ENCODE results near the gene MKNK1.
A peak's percentile ranks its signal among the peaks of the same experiment; 100 is the strongest.
"Not testable (repeated sequence)": the region's sequence is repeated elsewhere in the genome, so short reads cannot be mapped to it uniquely, and the experiment has no call there.

The MKNK1 gene

DNA sequence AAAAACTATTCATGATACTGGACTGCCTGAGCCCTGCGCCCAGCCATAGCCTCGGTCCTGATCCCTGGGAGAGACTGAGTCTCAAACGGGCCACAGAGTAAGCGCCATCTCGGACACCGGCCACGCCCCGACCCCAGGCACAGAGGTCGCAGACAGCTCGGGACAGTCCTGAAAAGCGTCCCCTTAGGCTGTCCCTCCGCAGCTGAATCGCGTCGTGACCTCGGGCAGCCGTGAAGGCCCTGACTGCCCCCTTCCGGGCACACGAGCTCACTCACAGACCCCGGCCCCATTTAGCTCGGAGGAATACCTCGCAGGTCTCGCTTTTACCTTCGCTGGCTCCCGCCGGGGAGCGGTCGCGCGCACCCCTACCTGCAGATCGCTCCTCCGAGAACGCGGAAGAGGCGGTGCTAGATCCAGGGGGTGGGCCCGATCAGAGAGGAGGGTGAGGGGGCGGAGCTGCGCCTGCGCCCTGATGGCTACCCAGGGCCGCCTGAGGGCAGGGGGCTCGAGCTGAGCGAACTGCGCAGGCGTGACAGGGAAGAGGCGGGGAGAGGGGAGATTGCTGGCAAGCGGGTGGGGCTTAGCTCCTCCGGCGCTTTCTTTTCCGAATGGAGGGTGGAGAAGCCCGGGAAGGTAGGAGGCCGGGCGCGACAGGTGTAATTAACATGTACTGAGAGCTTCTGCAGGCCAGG is at the start of gene MKNK1:
MKNK1 (minus strand) TSS at position 411 of the 692 bp plus-strand sequence. CDS start 20,941 bp downstream, outside the sequence.
- Histone ChIP-seq H3K27me3 (ENCODE audit: control insufficient read depth, insufficient read depth, low read length) (no peaks in the 10 kb centered on the region), H3K27ac (ENCODE audit: low read depth, low read length) (peak within 1 kb of the TSS; percentile 79), H3K9ac (ENCODE audit: low read length) (peak within 1 kb of the TSS; percentile 99), H3K36me3 (ENCODE audit: control insufficient read depth, insufficient read depth, low read length) (peaks cover 12% of the 10 kb centered on the region), H3K4me3 (ENCODE audit: low read length) (peak within 1 kb of the TSS; percentile 97), H3K4me1 (ENCODE audit: control insufficient read depth, insufficient read depth, low read length) (peaks cover 18% of the 10 kb centered on the region)

DNA sequence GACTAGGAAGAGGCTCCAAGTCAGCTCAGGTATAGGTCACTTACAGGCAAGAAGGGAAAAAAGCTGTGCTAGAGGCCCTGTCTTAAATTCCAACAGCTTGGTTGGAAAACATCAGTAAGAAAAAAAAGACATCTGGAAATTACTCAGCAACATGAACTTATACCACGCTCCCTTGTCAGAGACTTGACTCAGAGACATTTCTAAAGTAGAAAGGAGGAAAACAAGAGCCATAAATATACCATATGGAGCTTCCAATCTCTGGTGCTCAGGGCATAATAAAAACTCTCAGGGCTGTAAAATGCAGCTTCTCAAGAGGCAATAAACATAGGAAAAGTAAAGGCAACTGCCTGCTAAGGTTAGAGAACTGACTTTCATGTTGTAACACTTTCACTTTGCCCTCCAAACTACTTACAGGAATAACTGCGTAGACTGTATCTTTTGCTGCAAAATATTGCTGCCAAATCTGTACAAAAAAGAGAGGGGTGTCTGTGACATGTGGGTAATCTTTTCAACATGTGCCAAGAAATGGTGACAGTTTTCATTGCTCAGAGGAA is 49.4 kb upstream of the MKNK1 start:
- H3K4me3 ChIP-seq (ENCODE audit: low read length) = peak overlapping the region; percentile 50
- H3K36me3 ChIP-seq (ENCODE audit: control insufficient read depth, insufficient read depth, low read length) = peaks cover 6% of the 10 kb centered on the region
- H3K4me1 ChIP-seq (ENCODE audit: control insufficient read depth, insufficient read depth, low read length) = peaks cover 10% of the 10 kb centered on the region
- no peaks in the 10 kb centered on the region for H3K27me3 ChIP-seq (ENCODE audit: control insufficient read depth, insufficient read depth, low read length)
- no peak overlapping the region for H3K9ac ChIP-seq (ENCODE audit: low read length)
- peak overlapping the region; percentile 84 for H3K27ac ChIP-seq (ENCODE audit: low read depth, low read length)

DNA sequence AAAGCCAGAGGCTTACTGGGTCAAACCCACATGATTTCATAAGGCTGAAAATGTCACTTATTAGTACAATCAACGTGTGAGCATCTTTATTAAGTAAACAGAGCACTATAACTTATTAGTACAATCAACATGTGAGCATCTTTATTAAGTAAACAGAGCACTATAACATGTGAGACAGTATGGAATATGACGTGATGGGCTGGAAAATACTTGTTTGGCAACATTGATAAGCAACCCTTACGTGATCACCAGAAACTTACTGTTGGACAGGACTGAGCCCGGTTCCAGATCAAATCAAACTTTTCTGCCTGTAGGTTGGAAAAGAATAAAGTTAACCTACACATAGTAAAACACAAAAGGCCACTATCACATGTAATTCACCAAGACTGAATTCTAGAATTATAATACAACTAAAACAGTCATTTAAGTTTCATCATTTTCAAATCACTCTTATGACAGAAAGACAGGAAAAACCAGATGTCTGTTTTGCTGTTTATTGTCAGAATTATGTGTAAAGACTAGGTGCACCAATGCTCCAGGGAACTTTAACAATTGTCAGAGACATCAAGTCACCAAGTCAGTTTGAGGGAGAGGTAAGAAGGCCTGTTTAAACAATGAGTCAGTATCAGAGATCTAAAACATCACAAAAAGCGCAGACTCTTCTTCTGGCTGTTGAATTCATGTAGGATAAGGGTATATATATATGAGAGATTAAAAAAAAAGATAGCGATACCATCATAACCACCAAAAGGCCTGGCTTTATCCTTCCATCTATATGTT is 48.4 kb upstream of the MKNK1 start:
- Histone ChIP-seq H3K27me3 (ENCODE audit: control insufficient read depth, insufficient read depth, low read length) (no peaks in the 10 kb centered on the region), H3K27ac (ENCODE audit: low read depth, low read length) (peak overlapping the region; percentile 84), H3K4me1 (ENCODE audit: control insufficient read depth, insufficient read depth, low read length) (peaks cover 10% of the 10 kb centered on the region), H3K36me3 (ENCODE audit: control insufficient read depth, insufficient read depth, low read length) (peaks cover 6% of the 10 kb centered on the region), H3K4me3 (ENCODE audit: low read length) (no peak overlapping the region), H3K9ac (ENCODE audit: low read length) (no peak overlapping the region)

DNA sequence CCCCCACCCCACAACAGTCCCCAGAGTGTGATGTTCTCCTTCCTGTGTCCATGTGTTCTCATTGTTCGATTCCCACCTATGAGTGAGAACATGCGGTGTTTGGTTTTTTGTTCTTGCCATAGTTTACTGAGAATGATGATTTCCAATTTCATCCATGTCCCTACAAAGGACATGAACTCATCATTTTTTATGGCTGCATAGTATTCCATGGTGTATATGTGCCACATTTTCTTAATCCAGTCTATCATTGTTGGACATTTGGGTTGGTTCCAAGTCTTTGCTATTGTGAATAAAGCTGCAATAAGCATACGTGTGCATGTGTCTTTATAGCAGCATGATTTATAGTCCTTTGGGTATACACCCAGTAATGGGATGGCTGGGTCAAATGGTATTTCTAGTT is 47.1 kb upstream of the MKNK1 start:
- not testable (repeated sequence) for H3K27me3 ChIP-seq (ENCODE audit: control insufficient read depth, insufficient read depth, low read length); H3K36me3 ChIP-seq (ENCODE audit: control insufficient read depth, insufficient read depth, low read length)

DNA sequence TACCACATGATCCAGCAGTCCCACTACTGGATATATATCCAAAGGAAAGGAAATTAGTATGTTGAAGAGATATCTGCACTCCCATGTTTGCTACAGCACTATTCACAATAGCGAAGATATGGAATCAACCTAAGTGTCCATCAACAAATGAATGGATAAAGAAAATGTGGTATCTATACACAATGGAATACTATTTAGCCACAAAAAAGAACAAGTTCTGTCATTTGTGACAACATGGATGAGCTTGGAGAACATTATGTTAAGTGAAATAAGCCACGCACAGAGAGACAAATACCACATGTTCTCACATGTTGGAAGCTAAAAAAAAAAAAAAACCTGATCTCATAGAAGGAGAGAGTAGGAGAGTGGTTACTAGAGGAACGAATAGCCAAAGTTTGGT is 46.4 kb upstream of the MKNK1 start:
- H3K27me3 ChIP-seq (ENCODE audit: control insufficient read depth, insufficient read depth, low read length) = no peaks in the 10 kb centered on the region
- H3K27ac ChIP-seq (ENCODE audit: low read depth, low read length) = no peak overlapping the region
- H3K36me3 ChIP-seq (ENCODE audit: control insufficient read depth, insufficient read depth, low read length) = peaks cover 4% of the 10 kb centered on the region
- no peak overlapping the region for H3K4me3 ChIP-seq (ENCODE audit: low read length)
- no peak overlapping the region for H3K9ac ChIP-seq (ENCODE audit: low read length)
- H3K4me1 ChIP-seq (ENCODE audit: control insufficient read depth, insufficient read depth, low read length) = peaks cover 10% of the 10 kb centered on the region

More for the DNA sequence above, 47.1 kb upstream of the MKNK1 start:
- not testable (repeated sequence) for H3K9ac ChIP-seq (ENCODE audit: low read length); H3K4me1 ChIP-seq (ENCODE audit: control insufficient read depth, insufficient read depth, low read length); H3K4me3 ChIP-seq (ENCODE audit: low read length); H3K27ac ChIP-seq (ENCODE audit: low read depth, low read length)

DNA sequence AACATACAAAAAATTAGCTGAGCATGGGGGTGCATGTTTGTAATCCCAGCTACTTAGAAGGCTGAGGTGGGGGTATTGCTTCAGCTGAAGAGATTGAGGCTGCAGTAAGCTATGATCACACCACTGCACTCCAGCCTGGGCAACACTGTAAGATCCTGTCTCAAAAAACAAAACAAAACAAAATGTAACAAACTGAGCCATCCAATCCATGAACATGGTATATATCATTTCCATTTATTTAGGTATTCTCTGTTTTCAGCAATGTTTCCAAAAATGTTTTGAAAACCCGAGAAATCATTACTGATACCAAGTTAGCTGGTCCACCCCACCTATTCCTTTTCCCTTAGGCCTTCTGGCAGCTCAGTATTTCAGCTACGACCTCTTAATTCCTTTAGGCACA is 45.7 kb upstream of the MKNK1 start:
- H3K27me3 ChIP-seq (ENCODE audit: control insufficient read depth, insufficient read depth, low read length) = no peaks in the 10 kb centered on the region
- H3K4me1 ChIP-seq (ENCODE audit: control insufficient read depth, insufficient read depth, low read length) = peaks cover 12% of the 10 kb centered on the region
- no peak overlapping the region for H3K27ac ChIP-seq (ENCODE audit: low read depth, low read length)
- no peak overlapping the region for H3K4me3 ChIP-seq (ENCODE audit: low read length)
- H3K36me3 ChIP-seq (ENCODE audit: control insufficient read depth, insufficient read depth, low read length) = peaks cover 4% of the 10 kb centered on the region
- no peak overlapping the region for H3K9ac ChIP-seq (ENCODE audit: low read length)

DNA sequence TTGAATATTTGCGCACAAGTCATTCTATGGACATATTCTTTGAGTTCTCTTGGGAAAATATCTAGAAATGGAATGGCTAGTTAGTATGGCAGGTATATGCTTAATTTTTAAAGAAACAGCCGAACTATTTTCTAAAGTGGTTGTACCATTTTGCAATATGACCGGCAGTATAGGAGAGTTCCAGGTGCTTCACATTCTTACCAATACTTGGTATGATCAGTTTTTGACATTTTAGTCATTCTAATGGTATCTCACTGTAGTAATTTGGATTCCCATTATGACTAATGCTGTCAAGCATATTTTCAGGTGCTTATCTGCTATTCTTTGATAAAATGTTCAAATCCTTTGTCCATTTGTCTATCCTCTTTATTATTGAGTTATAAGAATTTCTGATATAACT is 43.5 kb upstream of the MKNK1 start:
- Histone ChIP-seq H3K36me3 (ENCODE audit: control insufficient read depth, insufficient read depth, low read length) (peaks cover 4% of the 10 kb centered on the region), H3K27me3 (ENCODE audit: control insufficient read depth, insufficient read depth, low read length) (no peaks in the 10 kb centered on the region)

DNA sequence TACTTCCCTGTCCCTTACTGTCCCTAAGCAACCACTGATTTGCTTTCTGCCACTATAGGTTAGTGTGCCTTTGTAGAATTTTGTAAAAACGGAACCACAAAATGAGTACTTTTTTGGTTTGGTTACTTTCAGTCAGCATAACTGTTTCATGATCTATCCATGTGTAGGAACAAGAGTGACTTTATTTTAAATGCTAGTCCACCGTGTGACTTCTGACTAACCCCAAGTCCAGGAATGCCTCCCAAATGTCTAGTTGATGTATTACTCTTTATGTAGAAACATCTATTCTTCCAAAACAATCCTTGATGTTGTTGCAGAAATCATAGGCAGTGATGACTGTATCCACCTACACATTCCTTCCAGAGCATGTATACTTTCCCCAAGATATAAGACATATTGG is 42.8 kb upstream of the MKNK1 start:
- Histone ChIP-seq H3K27me3 (ENCODE audit: control insufficient read depth, insufficient read depth, low read length) (no peaks in the 10 kb centered on the region), H3K9ac (ENCODE audit: low read length) (no peak overlapping the region), H3K27ac (ENCODE audit: low read depth, low read length) (no peak overlapping the region), H3K36me3 (ENCODE audit: control insufficient read depth, insufficient read depth, low read length) (peaks cover 8% of the 10 kb centered on the region), H3K4me3 (ENCODE audit: low read length) (no peak overlapping the region), H3K4me1 (ENCODE audit: control insufficient read depth, insufficient read depth, low read length) (peaks cover 15% of the 10 kb centered on the region)

More for the DNA sequence above, 43.5 kb upstream of the MKNK1 start:
- H3K9ac ChIP-seq (ENCODE audit: low read length) = no peak overlapping the region
- H3K27ac ChIP-seq (ENCODE audit: low read depth, low read length) = no peak overlapping the region
- H3K4me3 ChIP-seq (ENCODE audit: low read length) = no peak overlapping the region
- peaks cover 14% of the 10 kb centered on the region for H3K4me1 ChIP-seq (ENCODE audit: control insufficient read depth, insufficient read depth, low read length)

DNA sequence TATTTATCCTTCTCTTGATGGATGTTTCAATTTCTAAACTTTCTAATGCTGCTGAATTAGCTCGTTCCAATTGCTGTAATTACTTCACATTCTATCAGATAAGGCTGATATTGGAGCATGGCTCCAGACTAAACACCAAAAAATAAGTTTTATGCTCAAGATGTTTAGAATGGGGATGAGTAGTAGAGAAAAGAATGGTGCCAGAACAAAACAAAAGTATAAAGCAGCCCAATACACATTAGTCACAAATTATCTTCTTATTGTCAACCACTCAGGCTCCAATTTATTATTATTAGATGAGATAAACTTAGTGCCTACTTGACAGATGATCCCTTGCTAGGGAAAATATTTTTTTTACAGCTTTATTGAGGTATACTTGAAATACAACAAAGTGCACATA is 42.3 kb upstream of the MKNK1 start:
- Histone ChIP-seq H3K27ac (ENCODE audit: low read depth, low read length) (no peak overlapping the region), H3K27me3 (ENCODE audit: control insufficient read depth, insufficient read depth, low read length) (no peaks in the 10 kb centered on the region), H3K9ac (ENCODE audit: low read length) (no peak overlapping the region), H3K4me3 (ENCODE audit: low read length) (no peak overlapping the region), H3K36me3 (ENCODE audit: control insufficient read depth, insufficient read depth, low read length) (peaks cover 8% of the 10 kb centered on the region), H3K4me1 (ENCODE audit: control insufficient read depth, insufficient read depth, low read length) (peaks cover 15% of the 10 kb centered on the region)

DNA sequence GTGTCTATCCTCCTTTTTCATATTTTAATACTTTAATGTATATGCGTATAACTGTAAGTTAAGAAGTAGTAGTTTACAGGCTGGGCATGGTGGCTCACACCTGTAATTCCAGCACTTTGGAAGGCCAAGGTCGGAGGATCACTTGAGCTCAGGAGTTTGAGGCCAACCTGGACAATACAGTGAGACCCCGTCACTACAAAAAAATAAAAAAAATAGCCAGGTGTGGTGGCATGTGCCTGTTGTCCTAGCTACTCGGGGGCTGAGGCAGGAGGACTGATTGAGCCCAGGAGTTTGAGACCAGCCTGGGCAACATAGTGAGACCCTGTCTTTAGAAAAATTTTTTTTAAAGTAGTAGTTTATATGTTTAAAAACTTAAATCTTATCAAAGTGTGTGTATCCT is 41.7 kb upstream of the MKNK1 start:
- H3K4me1 ChIP-seq (ENCODE audit: control insufficient read depth, insufficient read depth, low read length) = peaks cover 15% of the 10 kb centered on the region
- H3K27me3 ChIP-seq (ENCODE audit: control insufficient read depth, insufficient read depth, low read length) = no peaks in the 10 kb centered on the region
- no peak overlapping the region for H3K9ac ChIP-seq (ENCODE audit: low read length)
- H3K4me3 ChIP-seq (ENCODE audit: low read length) = no peak overlapping the region
- peaks cover 8% of the 10 kb centered on the region for H3K36me3 ChIP-seq (ENCODE audit: control insufficient read depth, insufficient read depth, low read length)
- no peak overlapping the region for H3K27ac ChIP-seq (ENCODE audit: low read depth, low read length)

DNA sequence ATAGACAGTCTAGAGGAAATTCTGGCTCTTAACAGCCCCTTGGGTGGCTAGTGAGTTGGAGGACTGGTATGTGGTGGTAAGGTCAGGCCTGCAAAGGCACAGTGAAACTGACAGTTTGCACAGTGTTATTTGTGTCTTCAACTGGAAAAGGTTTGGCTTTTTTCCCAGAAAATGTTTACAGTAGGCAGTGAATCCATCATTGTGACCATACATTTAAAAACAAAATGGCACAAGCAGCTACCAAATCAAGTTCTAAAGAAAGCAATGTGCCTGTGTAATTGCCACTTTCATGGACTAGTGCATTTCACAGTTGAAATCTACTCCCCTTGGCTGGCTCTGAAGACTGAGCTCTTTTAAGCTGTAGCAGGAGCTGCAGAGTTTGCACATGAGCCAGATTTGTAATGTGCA is 39.3 kb upstream of the MKNK1 start:
- H3K9ac ChIP-seq (ENCODE audit: low read length) = no peak overlapping the region
- H3K36me3 ChIP-seq (ENCODE audit: control insufficient read depth, insufficient read depth, low read length) = peaks cover 4% of the 10 kb centered on the region
- H3K4me3 ChIP-seq (ENCODE audit: low read length) = no peak overlapping the region
- peaks cover 15% of the 10 kb centered on the region for H3K4me1 ChIP-seq (ENCODE audit: control insufficient read depth, insufficient read depth, low read length)
- H3K27me3 ChIP-seq (ENCODE audit: control insufficient read depth, insufficient read depth, low read length) = no peaks in the 10 kb centered on the region
- H3K27ac ChIP-seq (ENCODE audit: low read depth, low read length) = peak overlapping the region; percentile 52

DNA sequence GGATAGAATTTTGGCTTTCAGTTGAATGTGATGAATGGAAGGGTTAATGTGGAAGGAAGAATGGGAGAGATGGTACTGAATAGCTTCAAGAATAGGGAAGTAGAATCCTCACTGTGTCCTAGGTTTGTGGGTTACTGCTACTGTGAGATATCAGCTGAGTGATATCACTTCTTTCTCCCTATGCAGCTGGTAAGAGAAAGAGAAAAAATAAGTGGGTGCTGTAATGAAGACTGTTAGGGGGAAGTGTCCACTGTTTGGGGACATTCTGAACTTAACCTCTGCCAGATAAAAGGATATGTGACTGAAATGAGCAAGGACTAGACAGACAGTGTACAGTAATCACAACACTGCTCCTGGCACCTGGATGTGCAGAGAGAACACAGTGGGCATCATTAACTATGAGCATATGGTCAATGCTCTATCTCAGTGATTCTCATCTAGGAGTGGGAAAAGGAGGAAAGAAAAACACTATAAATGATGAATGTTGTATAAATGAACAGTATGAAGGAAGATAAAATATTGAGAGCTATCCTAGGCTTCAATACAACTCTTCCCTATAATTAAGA is 38.1 kb upstream of the MKNK1 start:
- Histone ChIP-seq H3K27ac (ENCODE audit: low read depth, low read length) (no peak overlapping the region), H3K4me3 (ENCODE audit: low read length) (no peak overlapping the region), H3K4me1 (ENCODE audit: control insufficient read depth, insufficient read depth, low read length) (peaks cover 20% of the 10 kb centered on the region)

More for the DNA sequence above, 38.1 kb upstream of the MKNK1 start:
- H3K9ac ChIP-seq (ENCODE audit: low read length) = no peak overlapping the region
- H3K27me3 ChIP-seq (ENCODE audit: control insufficient read depth, insufficient read depth, low read length) = no peaks in the 10 kb centered on the region
- H3K36me3 ChIP-seq (ENCODE audit: control insufficient read depth, insufficient read depth, low read length) = peaks cover 4% of the 10 kb centered on the region
